HEK293 (cell line): ENCODE results near the gene OR10Z1.

Experiments used
- CTCF ChIA-PET: fragments of 350-600 bp; formaldehyde crosslinking; extraction: SDS; loops from one replicate; lab custom pipeline; 2021; ENCODE audit warnings: antibody characterized with exemption; lab: Yijun Ruan, JAX
- POLR2A ChIA-PET: fragments of 300-600 bp; formaldehyde crosslinking; extraction: SDS; loops from one replicate; lab custom pipeline; 2020; ENCODE audit warnings: antibody characterized with exemption, inconsistent platforms; lab: Yijun Ruan, JAX
- H3K27ac ChIP-seq: fragments of 200-500 bp; sonication (Bioruptor generic); 2 replicates; pipeline ENCODE4 v1.5.1; 2014; ENCODE audit warnings: low read depth, low read length, control low read depth, inconsistent platforms; ENCODE audit errors: extremely low read depth
- H3K36me3 ChIP-seq, 2 experiments: fragments of 200-500 bp in 1 of 2; sonication (Bioruptor generic) in 1 of 2; 1 replicate in 1 of 2; 2 replicates in 1 of 2; pipeline ENCODE4 v1.5.1; 2014 to 2017; ENCODE audit warnings: inconsistent platforms in 2 of 2, low read length in 2 of 2; ENCODE audit not compliant: control insufficient read depth in 2 of 2, insufficient read depth in 1 of 2
- H3K4me1 ChIP-seq: fragments of 200-500 bp; sonication (Bioruptor generic); 2 replicates; pipeline ENCODE4 v1.5.1; 2014; ENCODE audit warnings: mild to moderate bottlenecking, low read length, inconsistent platforms; ENCODE audit not compliant: control insufficient read depth, insufficient read depth
- H3K4me3 ChIP-seq: 2 replicates; pipeline ENCODE4 v1.5.1; 2011; ENCODE audit warnings: low read depth, mild to moderate bottlenecking, control low read depth, low read length, moderate library complexity
- H3K9me3 ChIP-seq: fragments of 200-500 bp; sonication (Bioruptor generic); 2 replicates; pipeline ENCODE4 v1.5.1; 2014; ENCODE audit warnings: low read depth, low read length, inconsistent platforms; ENCODE audit not compliant: control insufficient read depth, insufficient read depth
- KLF9 ChIP-seq: fragments of 450-650 bp; formaldehyde crosslinking; IDR thresholded peaks from 2 replicates; pipeline ENCODE4 v1.5.1; 2016; ENCODE audit warnings: missing biosample characterization, missing genetic modification characterization, low read depth
- MYNN ChIP-seq: fragments of 450-650 bp; formaldehyde crosslinking; IDR thresholded peaks from 2 replicates; pipeline ENCODE4 v1.5.1; 2016; ENCODE audit warnings: missing biosample characterization, missing genetic modification characterization, borderline replicate concordance
- PRDM6 ChIP-seq: fragments of 450-650 bp; formaldehyde crosslinking; IDR thresholded peaks from 2 replicates; pipeline ENCODE4 v1.5.1; 2017; ENCODE audit warnings: missing biosample characterization, missing genetic modification characterization
- RBAK ChIP-seq: fragments of 450-650 bp; formaldehyde crosslinking; IDR thresholded peaks from 2 replicates; pipeline ENCODE4 v1.5.1; 2016; ENCODE audit warnings: missing biosample characterization, missing genetic modification characterization
- SP3 ChIP-seq: fragments of 450-650 bp; formaldehyde crosslinking; IDR thresholded peaks from 2 replicates; pipeline ENCODE4 v1.5.1; 2016; ENCODE audit warnings: missing biosample characterization, missing genetic modification characterization
- TSHZ1 ChIP-seq: fragments of 450-650 bp; formaldehyde crosslinking; IDR thresholded peaks from 2 replicates; pipeline ENCODE4 v1.5.1; 2016; ENCODE audit warnings: missing biosample characterization, missing genetic modification characterization, borderline replicate concordance
- ZFP3 ChIP-seq: fragments of 450-650 bp; formaldehyde crosslinking; IDR thresholded peaks from 2 replicates; pipeline ENCODE4 v1.5.1; 2016; ENCODE audit warnings: low read depth, missing biosample characterization, missing genetic modification characterization
- ZNF221 ChIP-seq: fragments of 450-650 bp; formaldehyde crosslinking; IDR thresholded peaks from 2 replicates; pipeline ENCODE4 v1.5.1; 2017; ENCODE audit warnings: missing biosample characterization, missing genetic modification characterization, borderline replicate concordance
- ZNF280C ChIP-seq: fragments of 450-650 bp; formaldehyde crosslinking; IDR thresholded peaks from 2 replicates; pipeline ENCODE4 v1.5.1; 2016; ENCODE audit warnings: missing biosample characterization, missing genetic modification characterization
- ZNF354C ChIP-seq: fragments of 450-650 bp; formaldehyde crosslinking; IDR thresholded peaks from 2 replicates; pipeline ENCODE4 v1.5.1; 2016; ENCODE audit warnings: missing biosample characterization, missing genetic modification characterization, low read depth, borderline replicate concordance
- ZNF518A ChIP-seq: fragments of 450-650 bp; formaldehyde crosslinking; conservative IDR thresholded peaks from 2 replicates; pipeline ENCODE4 v1.5.1; 2016; ENCODE audit warnings: low read depth, missing biosample characterization, missing genetic modification characterization
- ZNF558 ChIP-seq: fragments of 450-650 bp; formaldehyde crosslinking; IDR thresholded peaks from 2 replicates; pipeline ENCODE4 v1.5.1; 2016; ENCODE audit warnings: missing biosample characterization, missing genetic modification characterization
- ZNF560 ChIP-seq: fragments of 450-650 bp; formaldehyde crosslinking; IDR thresholded peaks from 2 replicates; pipeline ENCODE4 v1.5.1; 2017; ENCODE audit warnings: missing biosample characterization, missing genetic modification characterization, borderline replicate concordance
- ZNF645 ChIP-seq: fragments of 450-650 bp; formaldehyde crosslinking; IDR thresholded peaks from 2 replicates; pipeline ENCODE4; 2016; ENCODE audit warnings: missing biosample characterization, missing genetic modification characterization
- ZNF692 ChIP-seq: fragments of 450-650 bp; formaldehyde crosslinking; IDR thresholded peaks from 2 replicates; pipeline ENCODE4 v1.5.1; 2016; ENCODE audit warnings: missing biosample characterization, missing genetic modification characterization
- ZNF768 ChIP-seq: fragments of 450-650 bp; formaldehyde crosslinking; IDR thresholded peaks from 2 replicates; pipeline ENCODE4 v1.5.1; 2018; ENCODE audit warnings: missing biosample characterization, mild to moderate bottlenecking, missing genetic modification characterization
- ZNF830 ChIP-seq: fragments of 450-650 bp; IDR thresholded peaks from 2 replicates; pipeline ENCODE4 v1.5.0; 2018; ENCODE audit warnings: missing biosample characterization, missing genetic modification characterization, low read depth, mild to moderate bottlenecking, moderate library complexity
- ZNF837 ChIP-seq: fragments of 450-650 bp; formaldehyde crosslinking; IDR thresholded peaks from 2 replicates; pipeline ENCODE4 v1.5.1; 2016; ENCODE audit warnings: missing biosample characterization, missing genetic modification characterization

OR10Z1 gene

GRCh38 chr1:158572226-158572625 lies 32.8 kb upstream of the OR10Z1 start (continued):
- no peak for TF ChIP-seq ZNF645 (tag by site-specific recombination)
- TF ChIP-seq ZNF518A: no peak
- TF ChIP-seq ZNF560: no peak

- TF ChIP-seq MYNN (tag by site-specific recombination) (no peak), ZNF354C (no peak), ZNF692 (tag by site-specific recombination) (no peak), ZNF830 (tag by site-specific recombination) (no peak), PRDM6 (no peak), KLF9 (tag by site-specific recombination) (no peak), RBAK (tag by site-specific recombination) (no peak), ZNF768 (no peak), ZNF837 (tag by site-specific recombination) (no peak), TSHZ1 (tag by site-specific recombination) (no peak), ZNF280C (tag by site-specific recombination) (no peak), ZNF221 (tag by site-specific recombination) (no peak), ZFP3 (tag by site-specific recombination) (no peak), ZNF558 (tag by site-specific recombination) (no peak), SP3 (tag by site-specific recombination) (no peak)
- CTCF ChIA-PET: interaction anchor here (0.6 kb wide), 1 partner anchor 999 kb away, joined by 3 read pairs; no protein-coding TSS in a partner anchor
- H3K27ac ChIP-seq: no peak overlapping the region
- no peaks in the 10 kb centered on the region for H3K36me3 ChIP-seq
- no peaks in the 10 kb centered on the region for H3K4me1 ChIP-seq
- no peak overlapping the region for H3K4me3 ChIP-seq
- POLR2A ChIA-PET: no interaction called here
- no peaks in the 10 kb centered on the region for H3K9me3 ChIP-seq
Observed at GRCh38 chr1:158577561-158577960, 27.5 kb upstream of the OR10Z1 start.
